ENCODE data around the gene SMCP. TPM values are rescaled to one million over a fixed set of nuclear protein-coding genes. Genes with fewer than 3 reads are reported as not detected.

The SMCP gene
- polyA plus RNA-seq, 4 donors: not detected

GRCh38 chr1:152933196-152933595 is 55.1 kb downstream of the SMCP start:
- no peak for DNase-seq (ENCODE audit: low read depth in 4 of 4, low spot score in 3 of 4)

Other genes starting within 250 kb of the SMCP start
- gene LCE2D, start 214.9 kb upstream of the SMCP start, polyA plus RNA-seq (ENCODE audit: insufficient read length in 4 of 4): not detected
- not detected for gene LCE2C, start 203.0 kb upstream of the SMCP start, polyA plus RNA-seq (ENCODE audit: insufficient read length in 4 of 4)
- not detected for gene LCE2B, start 192.2 kb upstream of the SMCP start, polyA plus RNA-seq (ENCODE audit: insufficient read length in 4 of 4)
- gene LCE2A, start 180.0 kb upstream of the SMCP start, polyA plus RNA-seq (ENCODE audit: insufficient read length in 4 of 4): not detected
- gene LCE4A, start 170.2 kb upstream of the SMCP start, polyA plus RNA-seq (ENCODE audit: insufficient read length in 4 of 4): not detected
- gene KPRP, start 120.3 kb upstream of the SMCP start, polyA plus RNA-seq (ENCODE audit: insufficient read length in 4 of 4): not detected
- not detected for gene LCE1F, start 103.2 kb upstream of the SMCP start, polyA plus RNA-seq (ENCODE audit: insufficient read length in 4 of 4)
- gene LCE1E, start 92.1 kb upstream of the SMCP start, polyA plus RNA-seq (ENCODE audit: insufficient read length in 4 of 4): not detected
- gene LCE1D, start 81.6 kb upstream of the SMCP start, polyA plus RNA-seq (ENCODE audit: insufficient read length in 4 of 4): not detected
- not detected for gene LCE1C, start 71.7 kb upstream of the SMCP start, polyA plus RNA-seq (ENCODE audit: insufficient read length in 4 of 4)
- not detected for gene LCE1B, start 66.4 kb upstream of the SMCP start, polyA plus RNA-seq (ENCODE audit: insufficient read length in 4 of 4)
- gene LCE1A, start 50.8 kb upstream of the SMCP start, polyA plus RNA-seq (ENCODE audit: insufficient read length in 4 of 4): not detected
- not detected for gene LCE6A, start 35.5 kb upstream of the SMCP start, polyA plus RNA-seq (ENCODE audit: insufficient read length in 4 of 4)
- gene LCE7A, start 18.3 kb upstream of the SMCP start, polyA plus RNA-seq (ENCODE audit: insufficient read length in 4 of 4): not detected
- under 1 TPM in 3 of 4 donors, not detected in 1; 0.13 to 0.62 (median 0.37) TPM for gene IVL, start 30.2 kb downstream of the SMCP start, polyA plus RNA-seq (ENCODE audit: insufficient read length in 4 of 4)
- not detected for gene SPRR5, start 68.9 kb downstream of the SMCP start, polyA plus RNA-seq (ENCODE audit: insufficient read length in 4 of 4)
- not detected for gene SPRR4, start 92.3 kb downstream of the SMCP start, polyA plus RNA-seq (ENCODE audit: insufficient read length in 4 of 4)
- under 1 TPM in 1 of 4 donors, not detected in 3; 0.73 TPM for gene SPRR1A, start 105.8 kb downstream of the SMCP start, polyA plus RNA-seq (ENCODE audit: insufficient read length in 4 of 4)
- 1 to 10 TPM in 1 of 4 donors, under 1 TPM in 2, not detected in 1; 0.32 to 1.2 (median 0.63) TPM for gene SPRR3, start 123.4 kb downstream of the SMCP start, polyA plus RNA-seq (ENCODE audit: insufficient read length in 4 of 4)
- gene SPRR1B, start 152.9 kb downstream of the SMCP start, polyA plus RNA-seq (ENCODE audit: insufficient read length in 4 of 4): not detected
- under 1 TPM in 1 of 4 donors, not detected in 3; 0.63 TPM for gene SPRR2D, start 162.8 kb downstream of the SMCP start, polyA plus RNA-seq (ENCODE audit: insufficient read length in 4 of 4)
- under 1 TPM in 1 of 4 donors, not detected in 3; 0.57 TPM for gene SPRR2A, start 179.2 kb downstream of the SMCP start, polyA plus RNA-seq (ENCODE audit: insufficient read length in 4 of 4)
- gene SPRR2B, start 193.3 kb downstream of the SMCP start, polyA plus RNA-seq (ENCODE audit: insufficient read length in 4 of 4): 1 to 10 TPM in 1 of 4 donors, not detected in 3; 3.2 TPM
- under 1 TPM in 1 of 4 donors, not detected in 3; 0.29 TPM for gene SPRR2E, start 216.2 kb downstream of the SMCP start, polyA plus RNA-seq (ENCODE audit: insufficient read length in 4 of 4)
- gene SPRR2F, start 235.2 kb downstream of the SMCP start, polyA plus RNA-seq (ENCODE audit: insufficient read length in 4 of 4): 10 to 100 TPM in 1 of 4 donors, under 1 TPM in 1, not detected in 2; 0.42 to 11.8 TPM

Data from left renal pelvis (tissue), 4 donors.